Activated T-helper 17 cell treated with anti-CD3 and anti-CD28 coated beads, Interleukin-2, amount 50 U/mL, for 72 hours (primary cell): ENCODE data around the gene DGKI. TPM values are rescaled to one million over a fixed set of nuclear protein-coding genes. Genes with fewer than 3 reads are reported as not detected.

Experiments used
- ATAC-seq: fragments of 150-1000 bp; cut with Tn5 transposase; replicated peaks from 2 replicates; pipeline ENCODE4 v1.10.0; 2021; ENCODE audit warnings: mild to moderate bottlenecking, moderate library complexity
- H3K27ac Mint-ChIP-seq: one replicate; pipeline ENCODE4 v1.8.0; 2022; ENCODE audit warnings: mixed read lengths
- H3K27me3 Mint-ChIP-seq: one replicate; pipeline ENCODE4 v1.8.0; 2022; ENCODE audit warnings: mixed read lengths
- H3K36me3 Mint-ChIP-seq: one replicate; pipeline ENCODE4 v1.8.0; 2022; ENCODE audit warnings: low read depth, mild to moderate bottlenecking, mixed read lengths
- H3K4me1 Mint-ChIP-seq: one replicate; pipeline ENCODE4 v1.8.0; 2022; ENCODE audit warnings: mixed read lengths
- H3K4me3 Mint-ChIP-seq: one replicate; pipeline ENCODE4 v1.8.0; 2022; ENCODE audit warnings: mild to moderate bottlenecking, mixed read lengths
- H3K9me3 Mint-ChIP-seq: one replicate; pipeline ENCODE4 v1.8.0; 2022; ENCODE audit warnings: mixed read lengths
- total RNA-seq, 2 donors: library from RNA; stranded (reverse); gene quantifications; one replicate each; pipeline ENCODE4 v1.2.3, GENCODE V29; 2022

DGKI gene
- total RNA-seq, 2 donors from 2014 or later: 2.0 to 9.2 TPM

GRCh38 chr7:137879357-137880158, 32.8 kb upstream of the DGKI start:
- ATAC-seq: peak; percentile 76
- Mint-ChIP-seq H3K36me3 (peaks cover 99% of the 10 kb centered on the region), H3K9me3 (no peaks in the 10 kb centered on the region), H3K4me1 (peaks cover 15% of the 10 kb centered on the region), H3K4me3 (peak overlapping the region; percentile 40), H3K27me3 (no peaks in the 10 kb centered on the region), H3K27ac (peak overlapping the region; percentile 92)

GRCh38 chr7:137878333-137878961, 31.7 kb upstream of the DGKI start:
- H3K27me3 Mint-ChIP-seq: no peaks in the 10 kb centered on the region

GRCh38 chr7:137877027-137877675, 30.4 kb upstream of the DGKI start:
- no peak overlapping the region for H3K27ac Mint-ChIP-seq
- peaks cover 94% of the 10 kb centered on the region for H3K36me3 Mint-ChIP-seq

More at GRCh38 chr7:137878333-137878961, 31.7 kb upstream of the DGKI start:
- H3K4me1 Mint-ChIP-seq: peaks cover 19% of the 10 kb centered on the region
- no peak for ATAC-seq
- H3K27ac Mint-ChIP-seq: peak overlapping the region; percentile 92
- H3K9me3 Mint-ChIP-seq: no peaks in the 10 kb centered on the region
- H3K36me3 Mint-ChIP-seq: peaks cover 99% of the 10 kb centered on the region
- no peak overlapping the region for H3K4me3 Mint-ChIP-seq

GRCh38 chr7:137875746-137876145, 29.0 kb upstream of the DGKI start:
- H3K36me3 Mint-ChIP-seq: peaks cover 80% of the 10 kb centered on the region
- no peak for ATAC-seq
- H3K4me1 Mint-ChIP-seq: peaks cover 17% of the 10 kb centered on the region
- no peak overlapping the region for H3K4me3 Mint-ChIP-seq
- no peaks in the 10 kb centered on the region for H3K27me3 Mint-ChIP-seq
- H3K27ac Mint-ChIP-seq: peak overlapping the region; percentile 62
- H3K9me3 Mint-ChIP-seq: no peaks in the 10 kb centered on the region

More at GRCh38 chr7:137877027-137877675, 30.4 kb upstream of the DGKI start:
- no peaks in the 10 kb centered on the region for H3K9me3 Mint-ChIP-seq
- no peaks in the 10 kb centered on the region for H3K27me3 Mint-ChIP-seq
- H3K4me3 Mint-ChIP-seq: no peak overlapping the region
- no peak for ATAC-seq
- H3K4me1 Mint-ChIP-seq: peaks cover 20% of the 10 kb centered on the region

DNA sequence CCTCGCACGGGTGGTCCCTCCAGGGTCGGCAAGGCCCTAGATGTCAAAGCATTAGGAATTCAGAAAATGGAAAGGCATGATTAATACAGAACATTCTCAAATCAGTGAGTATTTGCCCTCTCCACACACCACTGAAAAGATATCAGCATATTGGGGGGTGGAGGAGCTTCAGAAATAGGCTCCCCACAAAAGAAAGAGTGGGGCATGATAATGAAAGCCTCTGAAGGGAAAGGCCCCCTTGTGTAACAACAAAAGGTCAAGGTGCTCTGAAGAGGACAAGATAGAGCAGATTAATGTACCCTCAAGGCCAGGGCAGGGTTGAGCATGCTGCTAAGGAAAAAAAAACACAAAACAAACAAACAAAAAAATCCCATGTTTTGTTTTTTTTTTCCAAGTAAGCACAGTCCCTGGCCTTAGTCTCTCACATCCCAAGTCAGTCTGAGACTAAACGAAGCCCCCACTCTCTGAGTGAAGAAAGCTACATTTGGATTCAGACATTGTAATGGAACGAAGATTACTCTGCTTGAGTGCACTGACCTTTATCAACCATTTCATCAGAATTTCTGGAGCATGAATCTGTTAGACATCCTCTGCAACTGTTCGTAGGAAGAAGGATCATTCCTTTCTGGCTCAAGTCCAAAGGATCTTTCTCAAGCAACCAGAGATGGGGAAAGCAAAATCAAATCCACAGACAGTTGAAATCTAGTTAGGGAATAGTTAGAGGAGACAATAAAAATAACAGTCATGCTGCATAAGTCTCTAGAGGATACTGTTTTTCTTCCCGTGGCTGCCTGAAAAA, 27.4 kb upstream of the DGKI start:
- no peaks in the 10 kb centered on the region for H3K27me3 Mint-ChIP-seq
- H3K4me1 Mint-ChIP-seq: peaks cover 11% of the 10 kb centered on the region
- H3K36me3 Mint-ChIP-seq: peaks cover 64% of the 10 kb centered on the region
- H3K9me3 Mint-ChIP-seq: no peaks in the 10 kb centered on the region
- peak overlapping the region; percentile 91 for H3K27ac Mint-ChIP-seq
- peak; percentile 56 for ATAC-seq
- H3K4me3 Mint-ChIP-seq: peak overlapping the region; percentile 47

- peak overlapping the region; percentile 47 for H3K4me3 Mint-ChIP-seq
- no peaks in the 10 kb centered on the region for H3K9me3 Mint-ChIP-seq
These were observed 26.8 kb upstream of the DGKI start for GRCh38 chr7:137873524-137873923.

GRCh38 chr7:137871170-137871915, 24.6 kb upstream of the DGKI start:
- H3K9me3 Mint-ChIP-seq: peaks cover 4% of the 10 kb centered on the region
- H3K4me1 Mint-ChIP-seq: peaks cover 9% of the 10 kb centered on the region
- H3K27ac Mint-ChIP-seq: peak overlapping the region; percentile 47
- ATAC-seq: no peak
- H3K27me3 Mint-ChIP-seq: no peaks in the 10 kb centered on the region
- no peak overlapping the region for H3K4me3 Mint-ChIP-seq
- peaks cover 60% of the 10 kb centered on the region for H3K36me3 Mint-ChIP-seq

More at GRCh38 chr7:137873524-137873923, 26.8 kb upstream of the DGKI start:
- Mint-ChIP-seq H3K27ac (peak overlapping the region; percentile 91), H3K27me3 (no peaks in the 10 kb centered on the region), H3K4me1 (peaks cover 9% of the 10 kb centered on the region), H3K36me3 (peaks cover 59% of the 10 kb centered on the region)
- peak; percentile 90 for ATAC-seq

DNA sequence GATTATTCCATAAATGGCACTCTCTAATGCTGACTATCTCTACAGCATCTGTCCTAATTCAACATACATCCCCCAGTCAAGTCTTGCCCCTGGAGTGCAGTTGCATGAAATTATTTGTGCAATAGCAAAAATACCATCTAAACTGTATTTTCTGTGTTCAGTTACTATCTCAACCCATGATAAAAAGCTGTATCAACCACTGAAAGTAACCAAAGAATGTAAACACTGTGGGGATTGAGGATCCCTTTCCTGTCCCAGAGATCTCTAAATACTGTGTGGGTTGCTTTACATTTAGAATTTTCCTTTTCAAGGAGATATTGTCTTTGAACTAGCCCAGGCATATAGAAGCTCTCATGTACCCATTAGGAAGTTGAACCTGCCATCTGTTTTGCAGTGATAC, 23.9 kb upstream of the DGKI start:
- H3K4me1 Mint-ChIP-seq: peaks cover 9% of the 10 kb centered on the region
- H3K27me3 Mint-ChIP-seq: no peaks in the 10 kb centered on the region
- H3K4me3 Mint-ChIP-seq: no peak overlapping the region
- H3K36me3 Mint-ChIP-seq: peaks cover 60% of the 10 kb centered on the region
- peaks cover 8% of the 10 kb centered on the region for H3K9me3 Mint-ChIP-seq
- H3K27ac Mint-ChIP-seq: no peak overlapping the region
- no peak for ATAC-seq

GRCh38 chr7:137870078-137870477, 23.3 kb upstream of the DGKI start:
- peaks cover 8% of the 10 kb centered on the region for H3K9me3 Mint-ChIP-seq
- H3K4me3 Mint-ChIP-seq: no peak overlapping the region
- H3K27me3 Mint-ChIP-seq: no peaks in the 10 kb centered on the region
- no peak overlapping the region for H3K27ac Mint-ChIP-seq
- peaks cover 9% of the 10 kb centered on the region for H3K4me1 Mint-ChIP-seq
- peaks cover 60% of the 10 kb centered on the region for H3K36me3 Mint-ChIP-seq
- ATAC-seq: no peak

- Mint-ChIP-seq H3K9me3 (peaks cover 8% of the 10 kb centered on the region), H3K27ac (no peak overlapping the region), H3K27me3 (no peaks in the 10 kb centered on the region), H3K4me3 (no peak overlapping the region), H3K36me3 (peaks cover 53% of the 10 kb centered on the region), H3K4me1 (peaks cover 9% of the 10 kb centered on the region)
- ATAC-seq: no peak
These were observed 22.5 kb upstream of the DGKI start for GRCh38 chr7:137869260-137869659.

DNA sequence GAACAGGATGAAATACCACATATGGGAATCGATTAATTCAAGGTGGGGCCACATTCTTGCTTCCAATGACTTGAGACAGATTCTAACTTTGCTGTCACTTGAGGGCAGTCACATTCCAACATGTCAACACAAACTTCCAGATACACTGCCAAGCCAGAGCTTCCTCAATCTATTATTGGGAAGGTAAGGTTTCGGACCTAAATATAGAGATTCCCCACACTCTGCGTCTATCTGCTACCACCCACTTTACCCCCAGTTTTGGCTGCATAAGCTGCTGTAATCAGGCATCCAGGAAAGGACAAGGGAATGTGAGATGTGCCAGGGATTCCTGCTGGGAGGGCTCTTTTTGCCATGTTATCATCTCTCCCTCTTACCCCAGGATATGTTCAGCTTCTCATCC, 20.5 kb upstream of the DGKI start:
- Mint-ChIP-seq H3K4me3 (no peak overlapping the region), H3K36me3 (peaks cover 42% of the 10 kb centered on the region), H3K27me3 (no peaks in the 10 kb centered on the region), H3K4me1 (peaks cover 6% of the 10 kb centered on the region), H3K27ac (no peak overlapping the region), H3K9me3 (peaks cover 8% of the 10 kb centered on the region)
- ATAC-seq: no peak

GRCh38 chr7:137865764-137866163, 19.0 kb upstream of the DGKI start:
- Mint-ChIP-seq H3K4me1 (peaks cover 6% of the 10 kb centered on the region), H3K27me3 (no peaks in the 10 kb centered on the region), H3K4me3 (no peak overlapping the region), H3K36me3 (peaks cover 42% of the 10 kb centered on the region), H3K9me3 (peaks cover 12% of the 10 kb centered on the region), H3K27ac (no peak overlapping the region)
- ATAC-seq: no peak

- H3K27ac Mint-ChIP-seq: no peak overlapping the region
- peaks cover 12% of the 10 kb centered on the region for H3K9me3 Mint-ChIP-seq
- peaks cover 6% of the 10 kb centered on the region for H3K4me1 Mint-ChIP-seq
- no peaks in the 10 kb centered on the region for H3K27me3 Mint-ChIP-seq
- peaks cover 35% of the 10 kb centered on the region for H3K36me3 Mint-ChIP-seq
- ATAC-seq: no peak
- H3K4me3 Mint-ChIP-seq: no peak overlapping the region
These were observed 16.2 kb upstream of the DGKI start for GRCh38 chr7:137862964-137863363.
